BJ (cell line): ENCODE measurements around the gene C1QL4. TPM values are rescaled to one million over a fixed set of nuclear protein-coding genes. Genes with fewer than 3 reads are reported as not detected.

Experiments
- CTCF ChIA-PET: fragments of 350-600 bp; formaldehyde crosslinking; extraction: SDS; loops from one replicate; lab custom pipeline; 2021; ENCODE audit warnings: antibody characterized with exemption, inconsistent platforms; lab: Yijun Ruan, JAX
- POLR2A ChIA-PET: fragments of 300-600 bp; sonication (Branson Sonifier 250); formaldehyde crosslinking; extraction: SDS; loops from one replicate; lab custom pipeline; 2021; ENCODE audit warnings: antibody characterized with exemption; lab: Charles Lee
- DNase-seq: peaks from one replicate; pipeline ENCODE4 v3.0.0-alpha.2; 2011; ENCODE audit warnings: low read depth
- H3K27me3 ChIP-seq: 2 replicates; pipeline ENCODE4 v1.6.0; 2011; ENCODE audit warnings: low read length; ENCODE audit not compliant: control insufficient read depth, insufficient read depth
- H3K36me3 ChIP-seq: 2 replicates; pipeline ENCODE4 v1.5.1; 2011; ENCODE audit warnings: low read length; ENCODE audit not compliant: control insufficient read depth, insufficient read depth
- H3K4me3 ChIP-seq: 2 replicates; pipeline ENCODE4 v1.5.1; 2011; ENCODE audit warnings: low read depth, mild to moderate bottlenecking, control low read depth, low read length
- CTCF ChIP-seq: IDR thresholded peaks from 2 replicates; pipeline ENCODE4 v1.5.1; 2011; ENCODE audit warnings: low read depth, mild to moderate bottlenecking, control low read depth, inconsistent platforms, low read length, moderate library complexity; ENCODE audit not compliant: insufficient read depth
- polyA plus RNA-seq: library from polyadenylated mRNA; depleted of rRNA; stranded (reverse); fragments of >200 nt; gene quantifications from 2 replicates; pipeline ENCODE4 v1.2.3, GENCODE V29; 2011

C1QL4 gene
- polyA plus RNA-seq, 1 experiment = not detected

DNA sequence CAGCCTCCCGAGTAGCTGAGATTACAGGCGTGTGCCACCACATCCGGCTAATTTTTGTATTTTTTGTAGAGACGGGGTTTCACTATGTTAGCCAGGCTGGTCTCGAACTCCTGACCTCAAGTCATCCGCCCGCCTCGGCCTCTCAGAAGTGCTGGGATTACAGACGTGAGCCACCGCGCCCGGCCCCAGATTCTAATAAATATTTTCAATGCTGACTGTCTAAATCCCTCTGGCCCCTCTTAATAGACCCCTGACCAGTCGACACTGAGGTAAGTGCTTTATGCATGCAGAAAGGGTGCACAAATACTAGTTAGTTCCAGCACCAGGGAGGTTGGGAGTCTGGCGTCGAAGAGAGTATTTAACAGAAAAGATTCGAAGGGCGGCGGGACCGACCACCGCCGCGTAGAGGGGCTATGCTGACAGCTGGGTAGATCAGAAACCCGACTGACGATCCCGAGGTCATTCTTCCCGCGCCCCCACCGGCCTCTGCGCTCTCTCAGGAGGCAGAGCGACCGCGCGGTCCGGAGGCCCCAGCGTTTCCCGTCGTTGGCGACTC, 29.2 kb upstream of the C1QL4 start:
- POLR2A ChIA-PET = interaction anchor here (1.1 kb wide), 1 partner anchor 43 kb away, joined by 3 read pairs; the partner anchor contains the start of gene TROAP
- no peak for TF ChIP-seq CTCF
- no peak for DNase-seq
- Histone ChIP-seq H3K36me3 (no peaks in the 10 kb centered on the region), H3K27me3 (no peaks in the 10 kb centered on the region), H3K4me3 (peak overlapping the region; percentile 73)
- CTCF ChIA-PET = interaction anchor here (0.6 to 6.5 kb wide), 14 partner anchors 8 to 276 kb away, joined by 3 to 63 read pairs (median 4); partner anchors contain the start of gene DNAJC22

DNA sequence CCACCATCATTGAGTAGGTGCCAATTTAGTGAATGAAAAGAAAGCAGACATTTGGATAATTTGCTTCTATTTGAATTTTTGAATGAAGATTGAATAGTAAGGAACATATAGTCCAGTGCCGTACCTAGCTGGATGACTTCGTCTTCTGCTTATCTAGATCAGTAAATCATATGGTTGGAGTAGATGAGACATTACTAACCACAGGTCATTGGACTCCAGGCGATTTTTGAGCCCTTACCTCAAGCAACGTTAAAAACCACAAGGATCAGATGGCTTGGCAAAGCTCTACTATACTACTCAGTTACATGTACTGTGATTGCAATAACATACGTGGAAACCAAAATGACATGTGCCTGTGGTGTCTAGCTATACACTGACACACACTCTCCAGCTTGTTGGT, 28.6 kb upstream of the C1QL4 start:
- CTCF ChIA-PET = interaction anchor here (0.9 to 6.5 kb wide), 8 partner anchors 8 to 241 kb away, joined by 4 to 63 read pairs (median 11); partner anchors contain the start of gene DNAJC22
- POLR2A ChIA-PET = no interaction called here

GRCh38 chr12:49364989-49365388, 28.0 kb upstream of the C1QL4 start:
- H3K36me3 ChIP-seq = no peaks in the 10 kb centered on the region
- H3K27me3 ChIP-seq = no peaks in the 10 kb centered on the region
- no peak overlapping the region for H3K4me3 ChIP-seq
- TF ChIP-seq CTCF = no peak
- DNase-seq = no peak
- CTCF ChIA-PET = interaction anchor here (1.7 to 6.5 kb wide), 6 partner anchors 7 to 149 kb away, joined by 5 to 63 read pairs (median 26); partner anchors contain the start of gene DNAJC22
- POLR2A ChIA-PET = interaction anchor here (0.6 kb wide), 1 partner anchor 251 kb away, joined by 3 read pairs; no protein-coding TSS in a partner anchor

More for the DNA sequence above, 28.6 kb upstream of the C1QL4 start:
- no peak for DNase-seq
- no peaks in the 10 kb centered on the region for H3K27me3 ChIP-seq
- no peak overlapping the region for H3K4me3 ChIP-seq
- H3K36me3 ChIP-seq = no peaks in the 10 kb centered on the region
- TF ChIP-seq CTCF = no peak

GRCh38 chr12:49362077-49362476, 25.1 kb upstream of the C1QL4 start:
- Histone ChIP-seq H3K36me3 (no peaks in the 10 kb centered on the region), H3K27me3 (no peaks in the 10 kb centered on the region), H3K4me3 (no peak overlapping the region)
- ChIA-PET POLR2A (no interaction called here), CTCF (interaction anchor here (0.7 to 6.5 kb wide), 6 partner anchors 11 to 219 kb away, joined by 3 to 63 read pairs (median 4); partner anchors contain the start of gene DNAJC22)
- no peak for TF ChIP-seq CTCF
- no peak for DNase-seq

DNA sequence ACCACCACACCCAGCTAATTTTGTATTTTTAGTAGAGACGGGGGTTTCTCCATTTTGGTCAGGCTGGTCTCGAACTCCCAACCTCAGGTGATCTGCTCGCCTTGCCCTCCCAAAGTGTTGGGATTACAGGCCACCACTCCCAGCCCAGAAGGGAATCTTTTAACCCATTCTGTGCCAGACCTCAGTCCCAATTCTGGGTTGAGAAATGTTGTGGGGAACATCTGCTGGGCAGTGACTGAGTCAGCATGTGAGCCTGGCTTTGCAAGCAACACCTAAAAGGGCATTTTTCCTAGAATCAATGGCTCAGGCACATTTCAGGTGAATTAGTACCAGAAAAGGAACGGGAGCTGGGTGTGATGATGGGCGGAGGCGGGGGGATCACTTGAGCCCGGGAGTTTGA, 22.7 kb upstream of the C1QL4 start:
- H3K27me3 ChIP-seq = no peaks in the 10 kb centered on the region
- no peak for DNase-seq
- CTCF ChIA-PET = interaction anchor here (0.7 to 5.1 kb wide), 17 partner anchors 12 to 275 kb away, joined by 3 to 315 read pairs (median 10); partner anchors contain the start of genes C1QL4, DNAJC22 and LMBR1L
- no peak for TF ChIP-seq CTCF
- POLR2A ChIA-PET = no interaction called here
- no peaks in the 10 kb centered on the region for H3K36me3 ChIP-seq
- H3K4me3 ChIP-seq = no peak overlapping the region
